Body of pancreas (tissue), 4 donors: ENCODE measurements around the gene ABCC3.

Experiments
- CTCF ChIP-seq, 7 experiments: fragments of 450-650 bp in 4 of 7; fragments of 200-600 bp in 3 of 7; sonication (generic) in 3 of 7; IDR thresholded peaks; one replicate each; pipeline ENCODE4 v1.5.1; 2016 to 2019; ENCODE audit warnings: antibody characterized with exemption in 7 of 7
- POLR2A ChIP-seq, 3 donors: fragments of 450-650 bp; IDR thresholded peaks; one replicate each; pipeline ENCODE4 v1.6.1; 2016; ENCODE audit warnings: antibody characterized with exemption in 3 of 3, mild to moderate bottlenecking in 2 of 3

- no peak for TF ChIP-seq CTCF (IDR thresholded peaks at IDR 0.05)
- no peak for TF ChIP-seq POLR2A (IDR thresholded peaks at IDR 0.05)
These were observed 48.8 kb upstream of the ABCC3 start for GRCh38 chr17:50585891-50586290.
